ENCODE data around the gene H6PD. TPM values are rescaled to one million over a fixed set of nuclear protein-coding genes. Genes with fewer than 3 reads are reported as not detected.
A peak's percentile ranks its signal among the peaks of the same experiment; 100 is the strongest.

Gene H6PD
- total RNA-seq, 2 donors from 2014 or later, result 56.0 to 59.6 TPM

GRCh38 chr1:9267827-9268581, 33.4 kb downstream of the H6PD start:
- no peak for DNase-seq (ENCODE audit: low spot score)
- intact Hi-C loops (cut with DNase I), result loop anchor here (5.0 to 10.0 kb wide), 4 partner anchors 189 to 1953 kb away; no protein-coding TSS in a partner anchor

- no peak for DNase-seq (ENCODE audit: low spot score)
- intact Hi-C loops (cut with DNase I), result loop anchor here (5.0 to 10.0 kb wide), 4 partner anchors 188 to 1954 kb away; no protein-coding TSS in a partner anchor
These were observed 34.5 kb downstream of the H6PD start for GRCh38 chr1:9269078-9269501.

GRCh38 chr1:9269721-9270120, 35.1 kb downstream of the H6PD start:
- no peak for DNase-seq (ENCODE audit: low spot score)
- intact Hi-C loops (cut with DNase I), result loop anchor here (5.0 to 10.0 kb wide), 5 partner anchors 188 to 1955 kb away; no protein-coding TSS in a partner anchor

- intact Hi-C loops (cut with DNase I), result loop anchor here in 1 of 2 donors (5.0 kb wide), 1 partner anchor 217 kb away; no protein-coding TSS in a partner anchor
- no peak for DNase-seq (ENCODE audit: low spot score)
These were observed 35.8 kb downstream of the H6PD start for GRCh38 chr1:9270290-9270883.

- intact Hi-C loops (cut with DNase I), result loop anchor here in 1 of 2 donors (5.0 kb wide), 1 partner anchor 216 kb away; no protein-coding TSS in a partner anchor
- DNase-seq (ENCODE audit: low spot score), result no peak
These were observed 36.7 kb downstream of the H6PD start for GRCh38 chr1:9271283-9271682.

GRCh38 chr1:9271861-9272595, 37.5 kb downstream of the H6PD start:
- intact Hi-C loops (cut with DNase I), result loop anchor here in 1 of 2 donors (5.0 kb wide), 1 partner anchor 215 kb away; no protein-coding TSS in a partner anchor
- DNase-seq (ENCODE audit: low spot score), result no peak

- DNase-seq (ENCODE audit: low spot score), result no peak
- intact Hi-C loops (cut with DNase I), result loop anchor here in 1 of 2 donors (5.0 kb wide), 1 partner anchor 214 kb away; no protein-coding TSS in a partner anchor
These were observed 38.6 kb downstream of the H6PD start for GRCh38 chr1:9273177-9273576.

GRCh38 chr1:9275161-9275560, 40.6 kb downstream of the H6PD start:
- intact Hi-C loops (cut with DNase I), result no loop called here
- no peak for DNase-seq (ENCODE audit: low spot score)

GRCh38 chr1:9275567-9276034, 41.0 kb downstream of the H6PD start:
- intact Hi-C loops (cut with DNase I), result no loop called here
- no peak for DNase-seq (ENCODE audit: low spot score)

GRCh38 chr1:9278116-9278515, 43.5 kb downstream of the H6PD start:
- DNase-seq (ENCODE audit: low spot score), result no peak
- intact Hi-C loops (cut with DNase I), result no loop called here

GRCh38 chr1:9278585-9279153, 44.1 kb downstream of the H6PD start:
- intact Hi-C loops (cut with DNase I), result no loop called here
- peak; percentile 70 for DNase-seq (ENCODE audit: low spot score)

GRCh38 chr1:9279172-9279840, 44.7 kb downstream of the H6PD start:
- peak; percentile 58 for DNase-seq (ENCODE audit: low spot score)

GRCh38 chr1:9280015-9280860, 45.7 kb downstream of the H6PD start:
- intact Hi-C loops (cut with DNase I), result no loop called here
- DNase-seq (ENCODE audit: low spot score), result peak; percentile 91

More at GRCh38 chr1:9279172-9279840, 44.7 kb downstream of the H6PD start:
- intact Hi-C loops (cut with DNase I), result no loop called here

GRCh38 chr1:9281071-9281827, 46.7 kb downstream of the H6PD start:
- peak; percentile 67 for DNase-seq (ENCODE audit: low spot score)
- intact Hi-C loops (cut with DNase I), result no loop called here

- no peak for DNase-seq (ENCODE audit: low spot score)
- intact Hi-C loops (cut with DNase I), result no loop called here
These were observed 47.5 kb downstream of the H6PD start for GRCh38 chr1:9281908-9282695.

- no peak for DNase-seq (ENCODE audit: low spot score)
- intact Hi-C loops (cut with DNase I), result no loop called here
These were observed 48.1 kb downstream of the H6PD start for GRCh38 chr1:9282696-9282955.

- intact Hi-C loops (cut with DNase I), result no loop called here
- no peak for DNase-seq (ENCODE audit: low spot score)
These were observed 49.5 kb downstream of the H6PD start for GRCh38 chr1:9284061-9284460.

All from posterior vena cava (tissue), 2 donors.